WERI-Rb-1 (cell line): ENCODE results near the gene NFS1.
A peak's percentile ranks its signal among the peaks of the same experiment; 100 is the strongest.
"Not testable (repeated sequence)": the region's sequence is repeated elsewhere in the genome, so short reads cannot be mapped to it uniquely, and the experiment has no call there.

Experiments
- DNase-seq: peaks from one replicate; pipeline ENCODE4 v3.0.0-alpha.2; 2020
- H3K27ac ChIP-seq: fragments of 250-450 bp; sonication (Bioruptor Pico); 2 replicates; pipeline ENCODE4 v1.5.1; 2020; ENCODE audit warnings: mild to moderate bottlenecking, moderate library complexity
- H3K27me3 ChIP-seq: fragments of 250-450 bp; sonication (Bioruptor Pico); 2 replicates; pipeline ENCODE4 v1.5.1; 2021; ENCODE audit warnings: mild to moderate bottlenecking, low read depth, moderate library complexity; ENCODE audit not compliant: insufficient read depth, severe bottlenecking
- H3K36me3 ChIP-seq: fragments of 250-450 bp; sonication (Bioruptor Pico); 2 replicates; pipeline ENCODE4 v1.5.1; 2020; ENCODE audit warnings: mild to moderate bottlenecking, moderate library complexity
- H3K4me3 ChIP-seq: 2 replicates; pipeline ENCODE4 v1.5.1; 2011; ENCODE audit warnings: low read depth, mild to moderate bottlenecking, control low read depth, low read length
- H3K9me3 ChIP-seq: fragments of 250-450 bp; sonication (Bioruptor Pico); 2 replicates; pipeline ENCODE4 v1.5.1; 2021; ENCODE audit warnings: mild to moderate bottlenecking, moderate library complexity; ENCODE audit not compliant: severe bottlenecking
- CTCF ChIP-seq: IDR thresholded peaks from 2 replicates; pipeline ENCODE4 v1.5.1; 2011; ENCODE audit warnings: low read depth, mild to moderate bottlenecking, control low read depth, inconsistent platforms, low read length

NFS1 gene

GRCh38 chr20:35697696-35698297 is 1.4 kb downstream of the NFS1 start:
- TF ChIP-seq CTCF, result no peak
- H3K36me3 ChIP-seq, result peaks cover 35% of the 10 kb centered on the region

DNA sequence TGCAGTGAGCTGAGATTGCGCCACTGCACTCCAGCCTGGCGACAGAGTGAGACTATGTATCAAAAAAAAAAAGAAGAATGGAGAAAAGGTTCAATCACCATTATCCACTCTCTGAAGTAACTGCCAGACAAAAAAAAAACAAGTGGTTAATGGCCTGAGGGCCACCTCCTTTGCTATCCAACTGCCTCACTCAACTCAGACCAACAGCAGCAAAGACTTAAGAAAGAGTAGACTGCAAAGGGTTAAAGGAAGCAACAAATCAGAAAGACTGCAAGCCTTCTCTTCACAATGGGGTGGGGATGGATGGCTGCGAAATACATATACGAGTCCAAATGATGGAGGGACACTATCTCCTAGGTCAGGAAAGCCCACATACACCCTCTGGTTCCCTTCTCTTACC is 3.2 kb downstream of the NFS1 start:
- Histone ChIP-seq H3K9me3 (no peaks in the 10 kb centered on the region), H3K27me3 (no peaks in the 10 kb centered on the region), H3K4me3 (no peak overlapping the region), H3K36me3 (peaks cover 22% of the 10 kb centered on the region), H3K27ac (no peak overlapping the region)
- DNase-seq, result no peak
- no peak for TF ChIP-seq CTCF

More at GRCh38 chr20:35697696-35698297, 1.4 kb downstream of the NFS1 start:
- Histone ChIP-seq H3K4me3 (peak overlapping the region; percentile 90), H3K9me3 (no peaks in the 10 kb centered on the region), H3K27ac (no peak overlapping the region; the same call in 1 of the 2 replicates), H3K27me3 (no peaks in the 10 kb centered on the region)
- no peak for DNase-seq

- Histone ChIP-seq H3K36me3 (peaks cover 18% of the 10 kb centered on the region), H3K27me3 (no peaks in the 10 kb centered on the region), H3K4me3 (no peak overlapping the region), H3K27ac (no peak overlapping the region), H3K9me3 (no peaks in the 10 kb centered on the region)
- TF ChIP-seq CTCF, result no peak
- DNase-seq, result no peak
These were observed 3.9 kb downstream of the NFS1 start for GRCh38 chr20:35695245-35695749.

DNA sequence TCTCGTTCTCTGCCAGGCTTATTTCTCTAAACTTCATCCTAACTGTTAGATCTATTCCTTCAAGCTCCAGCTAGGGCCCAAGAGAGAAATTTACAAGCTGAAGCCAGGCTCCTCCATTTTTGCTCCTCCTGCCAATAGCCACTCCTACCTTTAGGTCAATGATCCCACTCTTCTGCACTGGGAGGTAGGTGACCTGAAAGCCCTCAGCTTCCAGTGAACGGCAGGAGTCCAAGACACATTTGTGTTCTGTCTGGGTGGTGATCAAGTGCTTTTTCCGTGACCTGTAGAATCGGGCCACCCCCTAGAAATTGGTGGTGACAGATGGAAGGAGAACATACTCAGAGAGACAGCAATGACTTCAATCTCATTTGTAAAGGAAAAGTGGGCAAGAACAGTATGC is 8.9 kb downstream of the NFS1 start:
- H3K9me3 ChIP-seq, result peaks cover 3% of the 10 kb centered on the region
- H3K4me3 ChIP-seq, result no peak overlapping the region
- H3K27ac ChIP-seq, result no peak overlapping the region
- no peaks in the 10 kb centered on the region for H3K27me3 ChIP-seq
- no peak for DNase-seq
- TF ChIP-seq CTCF, result no peak
- peaks cover 21% of the 10 kb centered on the region for H3K36me3 ChIP-seq

DNA sequence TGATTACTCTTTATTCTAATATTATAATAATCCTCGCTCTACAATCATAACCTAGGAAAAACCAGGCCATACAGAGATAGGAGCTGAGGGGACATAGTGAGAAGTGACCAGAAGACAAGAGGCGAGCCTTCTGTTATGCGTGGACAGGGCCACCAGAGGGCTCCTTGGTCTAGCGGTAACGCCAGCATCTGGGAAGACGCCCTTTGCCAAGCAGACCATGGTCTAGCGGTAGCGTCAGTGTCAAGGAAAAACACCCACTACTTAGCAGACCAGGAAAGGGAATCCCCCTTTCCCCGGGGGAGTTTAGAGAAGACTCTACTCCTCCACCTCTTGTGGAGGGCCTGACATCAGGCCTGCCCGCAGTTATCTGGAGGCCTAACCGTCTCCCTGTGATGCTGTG is 12.3 kb downstream of the NFS1 start:
- not testable (repeated sequence) for H3K27ac ChIP-seq, H3K4me3 ChIP-seq, H3K36me3 ChIP-seq, H3K27me3 ChIP-seq, H3K9me3 ChIP-seq
- peak; percentile 60 for DNase-seq
- TF ChIP-seq CTCF, result peak; percentile 49

DNA sequence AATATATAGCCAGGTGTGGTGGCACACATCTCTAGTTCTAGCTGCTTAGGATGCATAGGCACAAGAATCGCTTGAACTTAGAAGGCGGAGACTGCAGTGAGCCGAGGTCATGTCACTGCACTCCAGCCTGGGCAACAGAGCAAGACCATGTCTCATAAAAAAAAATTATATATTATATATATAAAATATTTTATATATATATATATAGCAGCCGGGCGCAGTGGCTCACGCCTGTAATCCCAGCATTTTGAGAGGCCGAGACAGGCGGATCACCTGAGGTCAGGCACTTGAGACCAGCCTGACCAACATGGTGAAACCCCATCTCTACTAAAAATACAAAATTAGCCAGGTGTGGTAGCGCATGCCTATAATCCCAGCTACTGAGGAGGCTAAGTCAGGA is 13.8 kb downstream of the NFS1 start:
- H3K9me3 ChIP-seq, H3K4me3 ChIP-seq, H3K27me3 ChIP-seq, DNase-seq, H3K27ac ChIP-seq: not testable (repeated sequence)
- H3K36me3 ChIP-seq, result peaks cover 11% of the 10 kb centered on the region
